ENCODE data around the gene KLHL9.

Gene KLHL9

DNA sequence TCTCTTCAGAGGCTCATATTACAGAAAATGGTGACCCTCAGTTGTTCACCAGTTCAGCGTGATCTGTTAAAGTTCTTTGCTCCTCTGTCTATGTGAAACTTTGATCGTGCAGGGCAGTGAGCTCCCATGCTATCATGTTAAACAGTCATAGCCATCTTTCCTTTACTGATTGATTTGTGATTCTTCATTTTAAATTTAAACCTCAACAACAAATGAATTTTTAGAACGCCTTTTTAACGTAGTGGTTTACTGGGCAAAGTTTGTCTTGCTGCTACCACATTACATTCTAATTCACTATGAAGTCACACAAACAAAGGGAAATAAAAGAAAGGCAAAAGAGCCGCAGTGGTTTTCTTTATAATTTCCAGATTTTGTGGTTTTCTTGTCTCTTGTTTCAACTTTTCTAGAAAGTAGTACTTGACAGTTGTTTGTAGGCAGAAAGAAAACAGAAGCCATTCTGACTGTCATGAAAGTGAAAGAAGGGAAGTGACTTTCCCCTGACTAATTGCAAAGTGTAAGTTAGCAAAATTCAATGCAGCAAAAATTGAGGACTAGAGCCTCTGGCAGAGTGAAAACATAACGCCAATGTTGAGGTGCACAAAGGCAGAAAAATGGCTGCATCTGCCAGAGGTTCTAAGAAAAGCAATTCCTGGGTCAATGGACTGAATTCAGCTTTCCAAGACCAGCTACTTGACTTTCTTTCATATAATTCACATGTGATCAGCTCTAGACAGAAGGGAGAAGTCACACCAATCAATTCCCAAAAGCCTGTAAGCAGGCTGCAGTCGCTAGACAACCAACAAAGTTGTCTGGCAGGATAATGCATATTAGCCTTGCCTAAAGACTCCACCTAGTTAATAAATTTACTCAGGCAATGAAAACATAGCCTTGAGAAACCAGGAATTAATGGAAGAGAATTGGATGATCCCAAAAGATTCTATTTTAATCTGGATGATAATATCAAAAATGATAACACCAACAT is 22.6 kb upstream of the KLHL9 start:
- H3K27ac ChIP-seq: no peak overlapping the region
- TF ChIP-seq, protein P1, sequence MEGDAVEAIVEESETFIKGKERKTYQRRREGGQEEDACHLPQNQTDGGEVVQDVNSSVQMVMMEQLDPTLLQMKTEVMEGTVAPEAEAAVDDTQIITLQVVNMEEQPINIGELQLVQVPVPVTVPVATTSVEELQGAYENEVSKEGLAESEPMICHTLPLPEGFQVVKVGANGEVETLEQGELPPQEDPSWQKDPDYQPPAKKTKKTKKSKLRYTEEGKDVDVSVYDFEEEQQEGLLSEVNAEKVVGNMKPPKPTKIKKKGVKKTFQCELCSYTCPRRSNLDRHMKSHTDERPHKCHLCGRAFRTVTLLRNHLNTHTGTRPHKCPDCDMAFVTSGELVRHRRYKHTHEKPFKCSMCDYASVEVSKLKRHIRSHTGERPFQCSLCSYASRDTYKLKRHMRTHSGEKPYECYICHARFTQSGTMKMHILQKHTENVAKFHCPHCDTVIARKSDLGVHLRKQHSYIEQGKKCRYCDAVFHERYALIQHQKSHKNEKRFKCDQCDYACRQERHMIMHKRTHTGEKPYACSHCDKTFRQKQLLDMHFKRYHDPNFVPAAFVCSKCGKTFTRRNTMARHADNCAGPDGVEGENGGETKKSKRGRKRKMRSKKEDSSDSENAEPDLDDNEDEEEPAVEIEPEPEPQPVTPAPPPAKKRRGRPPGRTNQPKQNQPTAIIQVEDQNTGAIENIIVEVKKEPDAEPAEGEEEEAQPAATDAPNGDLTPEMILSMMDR (IDR thresholded peaks at IDR 0.05): no peak
- TF ChIP-seq ZFX (IDR thresholded peaks at IDR 0.05; ENCODE audit: borderline replicate concordance): no peak

DNA sequence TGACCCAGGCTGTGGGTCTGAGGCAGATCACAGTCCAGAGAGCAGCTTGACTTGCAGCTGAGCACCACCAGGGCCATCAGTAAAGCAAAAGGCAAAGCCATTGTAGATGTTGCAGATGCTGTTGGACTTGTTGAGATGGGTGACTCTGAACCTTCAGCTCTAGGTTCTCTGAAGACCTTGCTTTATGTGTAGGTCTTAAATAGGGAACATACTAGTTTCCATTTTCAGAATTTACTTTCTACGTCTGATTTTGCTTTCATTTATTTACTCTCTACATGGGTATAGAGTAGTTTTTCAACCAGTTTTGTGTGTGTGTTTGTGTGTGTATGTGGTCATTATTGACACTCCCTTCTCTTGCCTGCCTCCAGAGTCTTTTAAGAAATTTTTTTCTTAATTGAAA is 15.6 kb upstream of the KLHL9 start, which contains the start of gene IFNA6:
Gene IFNA6 (minus strand): TSS at position 101 of the 400 bp plus-strand sequence. CDS start 0 bp downstream, at position 101.
- no peak within 1 kb of the TSS for H3K27ac ChIP-seq
- TF ChIP-seq, protein P1 (IDR thresholded peaks at IDR 0.05): no peak
- no peak for TF ChIP-seq ZFX (IDR thresholded peaks at IDR 0.05; ENCODE audit: borderline replicate concordance)

DNA sequence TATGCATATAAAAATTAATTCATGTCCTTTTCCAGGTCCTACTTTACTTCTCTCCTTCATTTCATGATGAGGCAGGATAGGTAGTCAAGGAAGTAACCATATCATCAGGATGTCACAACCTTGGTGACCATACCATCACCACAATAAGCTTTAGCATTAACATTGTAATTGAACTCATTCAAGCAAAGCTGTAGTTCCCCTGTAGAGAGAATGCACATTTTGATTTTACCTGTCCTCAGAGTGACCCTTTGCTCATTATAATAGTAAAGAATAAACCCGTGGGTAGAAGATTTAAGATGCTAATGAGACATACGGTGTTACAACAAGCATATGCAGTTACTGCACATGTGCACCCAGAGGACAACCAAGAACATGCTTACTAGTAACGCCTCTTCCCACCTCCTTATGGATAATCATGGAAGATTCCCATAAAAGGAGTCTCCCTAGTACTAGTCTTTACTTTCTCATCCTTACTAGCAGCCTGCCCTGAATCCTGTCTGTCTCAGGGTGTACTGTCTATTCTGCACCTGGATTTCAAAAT is 13.3 kb upstream of the KLHL9 start:
- H3K27ac ChIP-seq: no peak overlapping the region
- TF ChIP-seq, protein P1 (IDR thresholded peaks at IDR 0.05): no peak

DNA sequence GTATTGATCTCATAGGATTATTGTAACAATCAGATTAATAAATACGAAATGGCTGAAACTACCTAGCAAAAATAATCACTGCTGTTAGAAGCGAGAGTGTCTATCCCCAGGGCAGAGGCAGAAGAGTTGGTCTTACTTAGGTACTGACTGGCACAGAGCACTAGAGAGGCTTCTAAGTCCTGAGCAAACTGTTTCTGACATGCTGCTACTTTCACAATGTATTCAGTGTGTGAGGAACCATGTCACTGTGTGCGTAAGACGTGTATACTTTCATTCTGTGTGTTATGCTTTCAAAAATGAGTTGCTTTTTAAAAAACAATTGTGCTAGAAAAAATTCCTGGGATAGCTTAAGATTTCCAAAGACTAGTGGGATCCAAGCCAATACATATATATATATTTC is 5.5 kb upstream of the KLHL9 start:
- TF ChIP-seq ZFX (IDR thresholded peaks at IDR 0.05; ENCODE audit: borderline replicate concordance): no peak
- TF ChIP-seq, protein P1 (IDR thresholded peaks at IDR 0.05): no peak
- no peak overlapping the region for H3K27ac ChIP-seq

DNA sequence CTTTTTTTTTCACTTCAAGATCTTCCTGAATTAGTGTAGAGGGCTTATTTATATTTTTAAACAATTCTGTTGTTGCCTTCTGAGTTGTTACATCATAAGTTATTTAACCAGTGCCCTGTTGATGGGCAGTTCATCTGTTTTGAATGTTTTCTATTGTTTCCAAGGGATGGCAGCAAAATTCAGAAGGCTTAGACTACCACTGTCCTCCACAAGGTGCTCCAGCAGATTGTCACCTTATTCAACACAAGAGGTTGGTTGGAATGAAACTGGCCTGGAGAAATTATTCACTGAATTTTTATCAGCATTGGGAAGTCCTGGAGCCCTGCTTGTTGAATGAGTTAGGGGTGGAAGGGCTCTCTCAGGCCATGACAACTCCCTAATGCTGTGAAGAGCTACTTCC is 1.3 kb upstream of the KLHL9 start:
- H3K27ac ChIP-seq: no peak overlapping the region
- no peak for TF ChIP-seq ZFX (IDR thresholded peaks at IDR 0.05; ENCODE audit: borderline replicate concordance)
- TF ChIP-seq, protein P1 (IDR thresholded peaks at IDR 0.05): no peak

DNA sequence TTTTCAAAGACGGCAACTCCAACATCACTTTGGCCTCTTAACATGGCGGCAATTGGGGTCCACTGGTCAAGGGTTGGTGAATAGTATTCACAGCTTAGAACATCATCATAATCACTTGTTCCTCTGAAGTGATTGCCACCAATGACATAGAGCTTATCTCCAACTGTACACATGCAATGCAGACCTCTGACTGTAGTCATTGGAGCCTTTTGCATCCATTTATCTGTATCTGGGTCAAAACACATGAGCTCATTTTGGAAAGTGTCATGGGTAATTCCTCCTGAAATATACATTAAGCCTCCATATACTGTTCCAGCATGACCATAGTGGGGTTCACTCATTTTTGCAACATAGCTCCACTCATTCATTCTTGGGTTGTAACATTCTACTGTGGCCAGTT is 2.0 kb downstream of the KLHL9 start:
- H3K27ac ChIP-seq: no peak overlapping the region
- TF ChIP-seq, protein P1 (IDR thresholded peaks at IDR 0.05): no peak
- TF ChIP-seq ZFX (IDR thresholded peaks at IDR 0.05; ENCODE audit: borderline replicate concordance): no peak
